Thymus (tissue), 11 donors: ENCODE results near the gene CADM2. TPM values are rescaled to one million over a fixed set of nuclear protein-coding genes. Genes with fewer than 3 reads are reported as not detected.

Experiments used
- DNase-seq, 9 donors: peaks; one replicate each; pipeline ENCODE4 v3.0.0-alpha.2; 2013; ENCODE audit warnings: low spot score in 9 of 9, low read depth in 6 of 9, missing footprints in 1 of 9
- H3K27ac ChIP-seq, 2 donors: one replicate each; pipeline ENCODE4 v1.5.1; 2013; ENCODE audit warnings: control low read depth in 1 of 2, low read depth in 1 of 2, low read length in 1 of 2, mild to moderate bottlenecking in 1 of 2, moderate library complexity in 1 of 2
- H3K27me3 ChIP-seq, 2 donors: one replicate each; pipeline ENCODE4 v1.5.1; 2013; ENCODE audit warnings: low read length in 1 of 2; ENCODE audit not compliant: control insufficient read depth in 2 of 2, insufficient read depth in 1 of 2
- H3K36me3 ChIP-seq, 2 donors: one replicate each; pipeline ENCODE4 v1.5.1; 2013; ENCODE audit warnings: low read length in 1 of 2, mild to moderate bottlenecking in 1 of 2, moderate library complexity in 1 of 2; ENCODE audit not compliant: control insufficient read depth in 2 of 2, insufficient read depth in 2 of 2
- H3K4me1 ChIP-seq, 2 donors: one replicate each; pipeline ENCODE4 v1.5.1; 2013; ENCODE audit warnings: low read length in 2 of 2; ENCODE audit not compliant: control insufficient read depth in 2 of 2, insufficient read depth in 2 of 2
- H3K4me3 ChIP-seq, 2 donors: one replicate each; pipeline ENCODE4 v1.5.1; 2013; ENCODE audit warnings: low read length in 2 of 2, control low read depth in 1 of 2, mild to moderate bottlenecking in 1 of 2
- H3K9me3 ChIP-seq, 2 donors: one replicate each; pipeline ENCODE4 v1.5.1; 2013; ENCODE audit warnings: low read length in 1 of 2, mild to moderate bottlenecking in 1 of 2; ENCODE audit not compliant: control insufficient read depth in 2 of 2, insufficient read depth in 1 of 2
- WGBS: extraction: QIAGEN DNeasy Blood & Tissue Kit; methylation state at CpG from one replicate; pipeline ENCODE4 v1.1.7; 2013; 5-methylcytosine and 5-hydroxymethylcytosine counted together
- polyA plus RNA-seq: library from polyadenylated mRNA; stranded (reverse); fragments of 200-250 nt; gene quantifications from one replicate; pipeline ENCODE4 v1.2.3, GENCODE V29; 2013
- total RNA-seq: library from RNA; stranded (reverse); fragments of 120-200 nt; gene quantifications from one replicate; pipeline ENCODE4 v1.2.4, GENCODE V29; 2013
- donor health status: healthy.

Gene CADM2
- total and polyA plus RNA-seq, 2 donors = 0.14 to 0.66 TPM

DNA sequence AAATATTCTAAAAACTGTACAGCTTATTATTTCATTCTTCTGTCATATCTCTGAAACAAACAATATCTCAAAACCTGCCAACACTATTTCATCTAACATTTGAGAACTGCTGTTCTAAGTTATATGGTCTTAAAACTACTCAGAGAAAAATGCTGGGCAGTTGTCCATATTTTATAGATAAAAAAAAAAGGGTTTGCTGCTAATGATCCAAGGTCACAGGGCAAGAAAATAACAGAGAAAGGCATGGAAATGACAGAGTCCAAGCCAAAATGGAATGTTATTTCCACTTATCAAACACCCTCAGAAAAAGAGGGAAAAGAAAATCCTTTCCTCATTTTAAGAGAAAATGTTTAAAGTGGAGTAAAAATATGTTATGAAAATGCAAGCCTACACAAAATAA lies 313.1 kb downstream of the CADM2 start:
- Histone ChIP-seq H3K27ac (no peak overlapping the region), H3K27me3 (no peaks in the 10 kb centered on the region), H3K9me3 (no peaks in the 10 kb centered on the region), H3K36me3 (no peaks in the 10 kb centered on the region), H3K4me1 (no peaks in the 10 kb centered on the region), H3K4me3 (no peak overlapping the region)
- DNase-seq = no peak

DNA sequence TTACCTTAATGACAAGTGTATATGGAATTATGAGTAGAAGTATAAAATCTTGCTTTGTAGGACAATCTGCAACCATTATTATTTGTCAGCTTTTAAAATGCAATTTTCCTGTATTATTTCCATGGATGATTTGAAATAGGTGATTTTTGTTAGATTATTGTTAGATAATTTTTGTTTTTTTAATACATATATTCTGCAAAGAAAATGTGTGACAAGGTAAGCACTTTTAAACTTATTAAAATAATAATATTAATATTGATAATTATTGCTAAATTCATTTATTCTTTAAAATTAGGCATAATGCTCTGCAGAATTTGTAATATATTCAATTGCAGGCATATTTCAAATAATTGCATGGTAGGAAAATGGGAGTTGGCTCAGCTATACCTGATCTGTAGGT lies 329.5 kb downstream of the CADM2 start:
- no peak for DNase-seq
- no peaks in the 10 kb centered on the region for H3K9me3 ChIP-seq
- H3K4me3 ChIP-seq = no peak overlapping the region
- no peaks in the 10 kb centered on the region for H3K4me1 ChIP-seq
- no peak overlapping the region for H3K27ac ChIP-seq
- H3K27me3 ChIP-seq = no peaks in the 10 kb centered on the region
- H3K36me3 ChIP-seq = no peaks in the 10 kb centered on the region

DNA sequence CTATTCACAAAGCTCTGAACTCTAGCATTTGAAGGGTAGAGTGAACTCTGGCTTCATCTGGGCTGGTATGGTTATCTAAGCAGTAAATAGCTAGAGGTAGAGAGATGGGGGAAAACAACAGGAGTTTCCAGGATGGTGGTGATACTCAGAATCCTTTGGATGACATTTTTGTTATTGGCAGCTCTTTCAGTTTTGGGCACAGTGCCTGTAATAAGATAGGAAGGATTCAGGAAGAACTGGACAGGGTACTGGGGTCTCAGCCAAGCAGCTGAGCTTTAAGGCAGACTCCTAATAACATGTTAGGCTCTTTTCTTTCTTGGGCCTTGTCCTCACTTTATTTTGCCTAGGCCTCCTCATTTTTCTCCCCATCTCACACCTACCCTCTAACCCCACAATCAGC lies 338.5 kb downstream of the CADM2 start:
- H3K4me3 ChIP-seq = no peak overlapping the region
- H3K27me3 ChIP-seq = no peaks in the 10 kb centered on the region
- H3K9me3 ChIP-seq = no peaks in the 10 kb centered on the region
- no peak for DNase-seq
- H3K36me3 ChIP-seq = no peaks in the 10 kb centered on the region
- no peaks in the 10 kb centered on the region for H3K4me1 ChIP-seq
- H3K27ac ChIP-seq = no peak overlapping the region

DNA sequence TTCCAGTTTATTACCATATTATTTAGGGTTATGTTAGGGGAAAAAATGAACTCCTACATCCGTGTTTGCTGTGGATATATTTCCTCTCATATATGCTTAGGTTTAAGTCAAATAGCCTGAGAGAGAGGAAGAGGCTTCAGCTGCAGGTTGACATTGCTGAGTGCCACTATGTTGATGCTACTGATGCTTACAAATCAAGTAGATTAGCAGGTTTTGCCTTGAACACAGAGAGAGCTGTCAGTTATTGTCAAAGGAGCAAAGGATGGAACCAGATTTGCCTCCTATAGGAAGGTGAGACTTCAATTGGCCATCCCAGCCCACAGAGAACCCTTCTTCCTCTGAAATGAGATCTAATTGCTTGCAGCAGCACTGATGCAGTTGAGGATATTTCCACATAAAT lies 339.2 kb downstream of the CADM2 start:
- no peaks in the 10 kb centered on the region for H3K36me3 ChIP-seq
- H3K27ac ChIP-seq = no peak overlapping the region
- no peaks in the 10 kb centered on the region for H3K4me1 ChIP-seq
- H3K4me3 ChIP-seq = no peak overlapping the region
- WGBS = 74% methylated on average over 1 of the region's 1 CpG
- H3K9me3 ChIP-seq = no peaks in the 10 kb centered on the region
- H3K27me3 ChIP-seq = no peaks in the 10 kb centered on the region
- DNase-seq = no peak

DNA sequence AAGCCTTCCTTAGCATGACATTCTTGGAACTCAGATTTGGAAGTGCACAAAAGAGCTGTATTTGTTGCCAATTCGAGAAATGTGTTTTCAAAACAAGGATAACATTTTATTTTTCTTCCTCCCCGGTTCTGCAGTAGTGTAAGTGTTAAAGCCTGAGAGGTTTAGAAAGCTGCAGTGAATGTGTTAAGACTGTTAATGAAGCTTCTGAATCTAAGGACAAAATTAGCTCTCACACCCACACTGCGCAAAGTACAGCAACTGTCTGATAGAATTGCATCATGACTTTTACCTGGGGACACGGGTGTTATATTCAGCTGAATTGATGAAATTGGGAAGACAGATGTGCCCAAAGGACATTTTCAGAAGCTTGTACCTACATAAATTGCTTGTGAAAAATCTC lies 344.4 kb downstream of the CADM2 start:
- no peak overlapping the region for H3K4me3 ChIP-seq
- H3K27ac ChIP-seq = no peak overlapping the region
- no peaks in the 10 kb centered on the region for H3K27me3 ChIP-seq
- H3K36me3 ChIP-seq = no peaks in the 10 kb centered on the region
- no peak for DNase-seq
- H3K9me3 ChIP-seq = no peaks in the 10 kb centered on the region
- 91% methylated on average over 4 of the region's 4 CpGs for WGBS
- no peaks in the 10 kb centered on the region for H3K4me1 ChIP-seq

DNA sequence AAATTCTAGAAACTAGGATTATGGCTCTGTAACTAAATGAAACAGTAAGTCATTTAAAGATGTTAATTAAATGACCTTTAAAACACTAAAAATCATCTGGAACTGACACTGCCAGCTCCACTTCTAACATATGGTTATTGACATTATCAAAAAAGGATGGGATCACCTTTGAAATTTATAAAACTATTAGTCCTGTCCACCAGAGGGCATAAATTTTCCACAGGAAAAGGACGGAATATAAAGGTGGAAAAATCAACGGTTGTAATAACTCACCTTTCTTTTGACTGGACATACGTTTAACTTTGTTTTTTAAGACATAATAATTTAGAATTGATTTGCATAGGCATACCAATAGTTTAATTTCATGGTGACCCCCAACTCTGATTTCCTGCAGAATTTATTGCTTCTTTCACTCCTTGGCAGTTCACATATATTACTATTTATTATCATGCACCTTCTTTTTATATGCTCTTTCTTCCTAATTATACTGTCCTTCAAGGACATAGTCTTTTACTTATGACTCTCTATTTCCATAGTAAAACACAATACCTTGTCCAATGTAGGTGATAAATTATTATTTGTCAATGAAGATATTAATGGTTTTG lies 345.7 kb downstream of the CADM2 start:
- no peak for DNase-seq
- Histone ChIP-seq H3K9me3 (no peaks in the 10 kb centered on the region), H3K4me3 (no peak overlapping the region), H3K27ac (no peak overlapping the region), H3K4me1 (no peaks in the 10 kb centered on the region), H3K36me3 (no peaks in the 10 kb centered on the region), H3K27me3 (no peaks in the 10 kb centered on the region)
- 73% methylated on average over 3 of the region's 3 CpGs for WGBS

DNA sequence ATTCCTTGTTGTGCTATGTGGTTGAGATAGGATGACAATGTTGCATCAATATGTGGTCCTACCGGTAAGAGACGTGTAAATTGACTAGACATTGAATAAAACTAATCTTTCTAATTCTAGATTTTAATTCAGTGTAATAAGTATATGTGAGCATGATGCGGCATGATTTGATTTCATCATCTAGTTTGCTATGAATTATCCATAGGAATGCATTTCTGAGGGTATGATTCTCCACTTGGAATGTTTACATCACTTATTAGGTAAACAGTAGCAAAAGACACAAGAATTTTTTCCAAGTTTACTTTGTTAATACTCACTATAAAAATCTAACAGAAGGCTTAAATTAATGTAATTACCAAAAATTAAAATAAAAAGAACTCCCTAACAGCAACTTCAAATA lies 353.5 kb downstream of the CADM2 start:
- Histone ChIP-seq H3K4me1 (no peaks in the 10 kb centered on the region), H3K9me3 (no peaks in the 10 kb centered on the region), H3K4me3 (no peak overlapping the region), H3K27me3 (no peaks in the 10 kb centered on the region), H3K36me3 (no peaks in the 10 kb centered on the region), H3K27ac (no peak overlapping the region)
- 97% methylated on average over 3 of the region's 3 CpGs for WGBS
- no peak for DNase-seq

DNA sequence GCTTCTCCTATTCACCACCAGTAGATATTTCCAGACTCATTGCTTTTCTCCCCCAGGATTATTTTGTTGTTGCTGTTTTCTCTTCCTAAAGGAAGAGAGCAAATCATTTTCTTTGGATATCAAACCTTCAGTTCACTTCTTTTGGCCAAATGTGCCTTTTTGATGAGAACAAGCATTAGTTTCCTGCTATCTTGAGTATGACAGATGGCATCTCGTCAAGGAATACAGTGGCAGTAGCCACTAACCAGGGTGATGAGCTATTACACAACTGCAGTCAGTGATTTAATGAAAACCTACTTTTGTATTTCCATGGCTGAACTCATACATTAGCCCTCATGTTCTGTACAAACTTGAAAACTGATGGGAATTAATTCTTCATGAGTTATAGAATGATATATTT lies 354.6 kb downstream of the CADM2 start:
- DNase-seq = no peak
- WGBS = 93% methylated on average over 1 of the region's 1 CpG

DNA sequence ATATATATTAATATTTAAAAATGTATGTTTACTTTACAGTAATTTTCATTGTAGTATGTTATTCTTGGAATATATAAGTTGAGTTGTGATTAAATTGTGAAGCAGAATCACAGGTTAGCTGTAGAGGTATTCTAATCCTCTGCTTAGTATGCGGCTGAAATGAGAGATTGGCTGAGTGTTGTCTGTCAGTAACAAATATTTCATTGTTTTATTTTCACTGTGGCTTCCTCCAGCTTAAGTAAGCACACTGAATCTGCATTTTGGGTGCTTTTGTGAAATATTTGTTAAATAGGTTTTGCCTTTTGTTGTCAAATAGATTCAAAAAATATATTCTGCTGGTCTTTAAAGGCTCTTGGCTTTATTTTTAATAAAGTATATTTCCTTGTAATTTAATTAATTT lies 357.5 kb downstream of the CADM2 start:
- no peaks in the 10 kb centered on the region for H3K36me3 ChIP-seq
- no peaks in the 10 kb centered on the region for H3K27me3 ChIP-seq
- no peak for DNase-seq

More for the DNA sequence above, 354.6 kb downstream of the CADM2 start:
- no peaks in the 10 kb centered on the region for H3K4me1 ChIP-seq
- no peaks in the 10 kb centered on the region for H3K36me3 ChIP-seq
- H3K9me3 ChIP-seq = no peaks in the 10 kb centered on the region
- H3K27me3 ChIP-seq = no peaks in the 10 kb centered on the region
- no peak overlapping the region for H3K4me3 ChIP-seq
- H3K27ac ChIP-seq = no peak overlapping the region

DNA sequence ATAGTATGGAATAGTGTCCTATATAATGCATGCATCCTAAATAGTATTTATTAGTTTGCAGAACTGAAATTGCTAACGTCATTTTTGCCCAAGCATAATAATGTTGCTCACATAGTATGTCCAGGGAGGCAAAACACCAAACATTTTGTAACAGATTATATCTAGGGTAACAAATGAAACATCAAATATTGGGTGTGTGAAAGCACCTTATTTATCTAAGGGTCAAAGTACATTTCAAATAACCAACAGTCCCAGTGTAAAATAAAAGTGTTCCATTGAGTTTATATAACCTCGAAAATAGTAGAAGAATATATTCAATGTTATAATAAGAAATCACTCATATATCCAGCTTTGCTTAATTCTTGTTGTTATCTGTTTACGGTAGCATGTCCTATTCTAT lies 363.1 kb downstream of the CADM2 start:
- no peaks in the 10 kb centered on the region for H3K9me3 ChIP-seq
- no peak overlapping the region for H3K4me3 ChIP-seq
- H3K27me3 ChIP-seq = no peaks in the 10 kb centered on the region
- DNase-seq = no peak
- H3K36me3 ChIP-seq = no peaks in the 10 kb centered on the region
- no peaks in the 10 kb centered on the region for H3K4me1 ChIP-seq
- 92% methylated on average over 3 of the region's 3 CpGs for WGBS
- H3K27ac ChIP-seq = no peak overlapping the region

More for the DNA sequence above, 357.5 kb downstream of the CADM2 start:
- no peak overlapping the region for H3K27ac ChIP-seq
- no peak overlapping the region for H3K4me3 ChIP-seq
- H3K9me3 ChIP-seq = no peaks in the 10 kb centered on the region
- no peaks in the 10 kb centered on the region for H3K4me1 ChIP-seq
- WGBS = 96% methylated on average over 1 of the region's 1 CpG
